GM12874 (cell line): ENCODE results near the gene TMEM234.

Experiments used
- CTCF ChIP-seq: IDR thresholded peaks from 2 replicates; pipeline ENCODE4 v1.5.1; 2011; ENCODE audit warnings: low read depth, mild to moderate bottlenecking, control low read depth, low read length, moderate library complexity; ENCODE audit not compliant: insufficient read depth

TMEM234 gene

DNA sequence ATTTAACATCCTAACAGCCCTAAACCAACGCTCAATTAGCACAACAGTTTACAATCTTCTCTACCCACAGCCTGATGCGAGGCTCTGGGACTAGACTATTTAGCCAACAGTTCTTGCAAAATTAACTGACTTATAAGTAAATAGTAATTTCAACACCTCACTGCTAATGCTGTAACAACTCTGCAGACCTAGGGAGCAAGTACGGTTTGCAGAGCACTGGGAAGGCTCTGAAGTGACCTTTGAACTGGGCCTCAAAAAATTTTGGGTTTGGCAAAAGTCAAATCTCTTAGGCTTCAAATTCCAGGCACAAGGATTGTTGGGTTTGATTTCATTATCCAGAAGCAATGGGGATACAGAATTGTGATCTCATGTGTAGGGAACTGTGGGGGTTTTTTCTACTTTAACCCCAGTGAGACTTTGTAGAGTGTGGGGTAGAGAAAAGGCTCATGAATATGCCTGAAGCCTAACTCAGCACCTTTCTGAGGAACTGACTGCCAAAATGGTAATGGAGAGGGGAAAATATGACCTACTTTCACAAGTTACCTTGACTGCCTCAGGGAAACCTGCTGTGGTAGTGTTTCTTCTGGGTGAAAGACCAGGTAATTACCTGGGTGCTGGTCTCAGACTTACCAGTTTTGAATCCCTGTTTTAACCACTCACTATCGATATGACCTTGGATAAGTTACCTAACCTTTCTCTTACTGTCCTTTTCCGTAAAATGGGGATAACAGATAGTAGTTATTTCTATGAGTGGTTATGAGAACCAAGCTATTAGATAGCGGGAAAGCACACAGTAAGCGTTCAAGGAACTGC lies 43.6 kb downstream of the TMEM234 start:
- no peak for TF ChIP-seq CTCF

DNA sequence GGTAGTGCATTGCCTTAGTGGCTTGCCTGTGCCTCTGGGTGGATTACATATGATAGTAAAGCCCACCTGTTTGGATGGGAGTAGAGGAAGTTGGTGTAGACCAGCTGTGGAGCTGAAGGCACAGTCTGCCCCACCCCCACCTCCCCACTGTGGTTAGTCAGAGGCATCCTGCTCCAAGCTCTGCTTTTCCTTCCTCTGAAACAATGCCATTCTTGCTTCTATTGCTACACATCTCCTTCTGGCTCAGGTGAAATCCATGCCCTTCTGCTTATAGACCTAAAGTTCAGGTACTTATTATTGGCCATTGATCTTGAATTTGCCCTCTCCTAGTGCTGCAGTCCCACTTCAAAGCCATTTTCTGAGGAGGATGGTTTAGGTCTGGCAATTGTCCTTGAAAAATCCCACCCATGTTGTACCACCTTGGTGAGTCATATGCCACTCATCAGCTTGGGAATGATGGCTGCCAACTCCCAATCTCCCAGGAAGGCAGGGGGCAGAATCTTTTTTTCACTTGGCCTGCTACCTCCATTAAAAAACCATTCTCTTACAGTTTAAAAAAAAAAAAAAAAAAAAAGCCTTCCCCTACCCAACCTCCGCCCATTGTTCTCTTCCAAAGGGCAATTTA lies 49.4 kb downstream of the TMEM234 start:
- no peak for TF ChIP-seq CTCF

GRCh38 chr1:32170991-32171390 lies 51.2 kb downstream of the TMEM234 start:
- no peak for TF ChIP-seq CTCF
